ENCODE data around the gene FALEC. TPM values are rescaled to one million over a fixed set of nuclear protein-coding genes. Genes with fewer than 3 reads are reported as not detected.
"Not testable (repeated sequence)": the region's sequence is repeated elsewhere in the genome, so short reads cannot be mapped to it uniquely, and the experiment has no call there.

Gene FALEC
- total RNA-seq, 2 experiments from 2014 or later: not detected

- POLR2A ChIA-PET: interaction anchor here (0.6 to 24.5 kb wide), 7 partner anchors 10 to 428 kb away, joined by 3 to 678 read pairs (median 4); partner anchors contain the start of gene ENSA
- H3K27me3 Mint-ChIP-seq: no peaks in the 10 kb centered on the region
- H3K9me3 Mint-ChIP-seq: no peaks in the 10 kb centered on the region
- H3K27ac Mint-ChIP-seq: peak overlapping the region; percentile 96
- intact Hi-C loops (cut with micrococcal nuclease): loop anchor here (2.0 to 5.0 kb wide), 2 partner anchors 16 to 34 kb away; no protein-coding TSS in a partner anchor
- no peak for TF ChIP-seq CTCF (IDR thresholded peaks at IDR 0.05)
- H3K36me3 Mint-ChIP-seq (ENCODE audit: low read depth): peaks cover 55% of the 10 kb centered on the region
- CTCF ChIA-PET: interaction anchor here (0.8 to 15.9 kb wide), 5 partner anchors 8 to 41 kb away, joined by 4 to 237 read pairs (median 5); no protein-coding TSS in a partner anchor
- DNase-seq: peak; percentile 75
- peak; percentile 3 for ATAC-seq
- peak overlapping the region; percentile 97 for H3K4me3 Mint-ChIP-seq
- peaks cover 35% of the 10 kb centered on the region for H3K4me1 Mint-ChIP-seq (ENCODE audit: low read depth)
Observed at GRCh38 chr1:150578272-150579109, 62.9 kb downstream of the FALEC start.

GRCh38 chr1:150579110-150579944, 63.8 kb downstream of the FALEC start, which contains the start of gene MCL1:
MCL1 (minus strand) TSS chr1:150579610; CDS start chr1:150579530, 80 bp downstream.
- H3K27ac Mint-ChIP-seq: peak within 1 kb of the TSS; percentile 97
- DNase-seq: peak; percentile 94
- POLR2A ChIA-PET: interaction anchor here (0.7 to 24.5 kb wide), 10 partner anchors 10 to 395 kb away, joined by 3 to 678 read pairs (median 4); partner anchors contain the start of genes CERS2 and ENSA
- peaks cover 28% of the 10 kb centered on the region for H3K4me1 Mint-ChIP-seq (ENCODE audit: low read depth)
- no peak for TF ChIP-seq CTCF (IDR thresholded peaks at IDR 0.05)
- H3K9me3 Mint-ChIP-seq: no peaks in the 10 kb centered on the region
- intact Hi-C loops (cut with micrococcal nuclease): loop anchor here (2.0 to 5.0 kb wide), 2 partner anchors 17 to 33 kb away; no protein-coding TSS in a partner anchor
- peak; percentile 84 for ATAC-seq
- no peaks in the 10 kb centered on the region for H3K27me3 Mint-ChIP-seq
- CTCF ChIA-PET: interaction anchor here (0.8 to 15.9 kb wide), 11 partner anchors 9 to 234 kb away, joined by 3 to 237 read pairs (median 5); partner anchors contain the start of gene ENSA
- H3K36me3 Mint-ChIP-seq (ENCODE audit: low read depth): peaks cover 49% of the 10 kb centered on the region
- peak within 1 kb of the TSS; percentile 97 for H3K4me3 Mint-ChIP-seq

- no peak for ATAC-seq
Observed at GRCh38 chr1:150579945-150580642, 64.5 kb downstream of the FALEC start.

GRCh38 chr1:150580966-150581365, 65.4 kb downstream of the FALEC start:
- H3K27me3 Mint-ChIP-seq; ATAC-seq; DNase-seq; H3K9me3 Mint-ChIP-seq; intact Hi-C loops (cut with micrococcal nuclease): not testable (repeated sequence)
- Mint-ChIP-seq H3K36me3 (ENCODE audit: low read depth) (peaks cover 32% of the 10 kb centered on the region), H3K4me3 (peak overlapping the region; percentile 97), H3K27ac (peak overlapping the region; percentile 94), H3K4me1 (ENCODE audit: low read depth) (peaks cover 15% of the 10 kb centered on the region)
- POLR2A ChIA-PET: interaction anchor here (1.0 to 24.5 kb wide), 3 partner anchors 8 to 35 kb away, joined by 3 to 678 read pairs (median 542); partner anchors contain the start of gene ENSA
- CTCF ChIA-PET: interaction anchor here (0.8 to 15.9 kb wide), 4 partner anchors 19 to 30 kb away, joined by 3 to 237 read pairs (median 4); no protein-coding TSS in a partner anchor

More at GRCh38 chr1:150579945-150580642, 64.5 kb downstream of the FALEC start:
- ChIA-PET POLR2A (interaction anchor here (0.5 to 24.5 kb wide), 8 partner anchors 13 to 394 kb away, joined by 3 to 678 read pairs (median 4); partner anchors contain the start of genes CERS2 and ENSA), CTCF (interaction anchor here (0.8 to 15.9 kb wide), 9 partner anchors 10 to 233 kb away, joined by 3 to 237 read pairs (median 5); partner anchors contain the start of gene ENSA)
- intact Hi-C loops (cut with micrococcal nuclease): loop anchor here (2.0 to 5.0 kb wide), 2 partner anchors 17 to 32 kb away; no protein-coding TSS in a partner anchor
- Mint-ChIP-seq H3K4me3 (peak overlapping the region; percentile 97), H3K9me3 (no peaks in the 10 kb centered on the region), H3K27ac (peak overlapping the region; percentile 94), H3K27me3 (no peaks in the 10 kb centered on the region), H3K4me1 (ENCODE audit: low read depth) (peaks cover 21% of the 10 kb centered on the region), H3K36me3 (ENCODE audit: low read depth) (peaks cover 41% of the 10 kb centered on the region)
- DNase-seq: no peak
- TF ChIP-seq CTCF (IDR thresholded peaks at IDR 0.05): no peak

- ATAC-seq; H3K27ac Mint-ChIP-seq; H3K27me3 Mint-ChIP-seq; DNase-seq; H3K9me3 Mint-ChIP-seq; H3K4me3 Mint-ChIP-seq; intact Hi-C loops (cut with micrococcal nuclease): not testable (repeated sequence)
- H3K4me1 Mint-ChIP-seq (ENCODE audit: low read depth): peaks cover 15% of the 10 kb centered on the region
- ChIA-PET POLR2A (interaction anchor here (0.6 to 24.5 kb wide), 4 partner anchors 8 to 166 kb away, joined by 3 to 678 read pairs (median 272); partner anchors contain the start of gene ENSA), CTCF (interaction anchor here (0.8 to 15.9 kb wide), 5 partner anchors 20 to 39 kb away, joined by 3 to 237 read pairs (median 4); no protein-coding TSS in a partner anchor)
- H3K36me3 Mint-ChIP-seq (ENCODE audit: low read depth): peaks cover 28% of the 10 kb centered on the region
Observed at GRCh38 chr1:150581437-150581836, 65.9 kb downstream of the FALEC start.

- H3K27me3 Mint-ChIP-seq; DNase-seq; H3K9me3 Mint-ChIP-seq; H3K27ac Mint-ChIP-seq; ATAC-seq; intact Hi-C loops (cut with micrococcal nuclease); H3K4me3 Mint-ChIP-seq: not testable (repeated sequence)
- POLR2A ChIA-PET: interaction anchor here (0.6 to 16.9 kb wide), 2 partner anchors 18 to 166 kb away, joined by 3 to 542 read pairs; no protein-coding TSS in a partner anchor
- Mint-ChIP-seq H3K4me1 (ENCODE audit: low read depth) (peaks cover 15% of the 10 kb centered on the region), H3K36me3 (ENCODE audit: low read depth) (peaks cover 22% of the 10 kb centered on the region)
- CTCF ChIA-PET: interaction anchor here (1.4 to 15.9 kb wide), 2 partner anchors 20 to 39 kb away, joined by 4 to 237 read pairs; no protein-coding TSS in a partner anchor
Observed at GRCh38 chr1:150581962-150582361, 66.4 kb downstream of the FALEC start.

Data from activated CD8-positive, alpha-beta T cell treated with anti-CD3 and anti-CD28 coated beads for 36 hours (primary cell).